Lower leg skin (tissue), 3 donors: ENCODE data around the gene MIPEP.

Experiments used
- POLR2A ChIP-seq, 2 donors: fragments of 450-650 bp; IDR thresholded peaks; one replicate each; pipeline ENCODE4 v1.6.1; 2016 to 2017; ENCODE audit warnings: antibody characterized with exemption in 2 of 2, mild to moderate bottlenecking in 1 of 2, moderate library complexity in 1 of 2
- TF ChIP-seq, protein P1 (sequence below), 3 donors: fragments of 450-650 bp; IDR thresholded peaks; one replicate each; pipeline ENCODE4 v1.5.1; 2016; ENCODE audit warnings: antibody characterized with exemption in 3 of 3, mild to moderate bottlenecking in 3 of 3, moderate library complexity in 2 of 3

DNA sequence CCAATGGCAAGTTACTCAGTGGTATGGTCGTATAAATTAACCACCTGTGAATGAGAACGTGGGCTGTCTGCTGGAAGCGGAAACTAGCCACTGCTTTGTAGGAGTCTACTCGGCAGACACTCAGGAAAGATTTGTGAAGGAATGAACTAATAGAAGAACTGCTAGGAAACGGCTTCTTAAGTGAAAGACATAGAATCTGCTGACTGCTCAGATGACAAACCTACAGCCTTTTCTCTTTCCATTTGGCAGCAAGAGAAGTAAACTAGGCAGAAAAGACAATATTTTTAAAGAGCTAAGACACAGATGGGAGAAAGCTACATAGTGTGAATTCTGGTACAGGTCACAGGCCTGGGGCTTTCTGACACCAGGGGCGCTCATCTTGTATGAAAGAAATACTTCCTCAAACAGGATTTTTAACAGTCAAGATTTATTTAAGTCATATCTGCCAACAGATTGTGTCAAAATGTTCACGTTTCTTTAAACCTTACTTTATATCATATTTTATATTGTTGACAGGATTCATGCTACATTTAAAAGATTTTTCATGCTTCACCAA is 78.4 kb downstream of the MIPEP start:
- TF ChIP-seq, protein P1, sequence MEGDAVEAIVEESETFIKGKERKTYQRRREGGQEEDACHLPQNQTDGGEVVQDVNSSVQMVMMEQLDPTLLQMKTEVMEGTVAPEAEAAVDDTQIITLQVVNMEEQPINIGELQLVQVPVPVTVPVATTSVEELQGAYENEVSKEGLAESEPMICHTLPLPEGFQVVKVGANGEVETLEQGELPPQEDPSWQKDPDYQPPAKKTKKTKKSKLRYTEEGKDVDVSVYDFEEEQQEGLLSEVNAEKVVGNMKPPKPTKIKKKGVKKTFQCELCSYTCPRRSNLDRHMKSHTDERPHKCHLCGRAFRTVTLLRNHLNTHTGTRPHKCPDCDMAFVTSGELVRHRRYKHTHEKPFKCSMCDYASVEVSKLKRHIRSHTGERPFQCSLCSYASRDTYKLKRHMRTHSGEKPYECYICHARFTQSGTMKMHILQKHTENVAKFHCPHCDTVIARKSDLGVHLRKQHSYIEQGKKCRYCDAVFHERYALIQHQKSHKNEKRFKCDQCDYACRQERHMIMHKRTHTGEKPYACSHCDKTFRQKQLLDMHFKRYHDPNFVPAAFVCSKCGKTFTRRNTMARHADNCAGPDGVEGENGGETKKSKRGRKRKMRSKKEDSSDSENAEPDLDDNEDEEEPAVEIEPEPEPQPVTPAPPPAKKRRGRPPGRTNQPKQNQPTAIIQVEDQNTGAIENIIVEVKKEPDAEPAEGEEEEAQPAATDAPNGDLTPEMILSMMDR (IDR thresholded peaks at IDR 0.05): no peak
- no peak for TF ChIP-seq POLR2A (IDR thresholded peaks at IDR 0.05)
